ENCODE measurements around the gene VGLL4. TPM values are rescaled to one million over a fixed set of nuclear protein-coding genes. Genes with fewer than 3 reads are reported as not detected.

Gene VGLL4
- total RNA-seq, 2 experiments from 2014 or later: 24.4 to 24.9 TPM

- ChIA-PET POLR2A (no interaction called here), CTCF (interaction anchor here (1.6 to 3.6 kb wide), 2 partner anchors 12 to 247 kb away, joined by 5 to 20 read pairs; no protein-coding TSS in a partner anchor)
- intact Hi-C loops (cut with DNase I, micrococcal nuclease): loop anchor here in 1 of 2 experiments (10.0 kb wide), 3 partner anchors 1073 to 1383 kb away; partner anchors contain the start of gene TATDN2
- H3K4me1 Mint-ChIP-seq: peaks cover 76% of the 10 kb centered on the region
- H3K9me3 Mint-ChIP-seq (ENCODE audit: low read depth): peaks cover 5% of the 10 kb centered on the region
- DNase-seq (no peak), ATAC-seq (no peak)
- H3K27ac Mint-ChIP-seq: no peak overlapping the region
- H3K4me3 Mint-ChIP-seq: no peak overlapping the region
- H3K36me3 Mint-ChIP-seq (ENCODE audit: low read depth): peaks cover 9% of the 10 kb centered on the region
- H3K27me3 Mint-ChIP-seq: no peaks in the 10 kb centered on the region
Observed at GRCh38 chr3:11627612-11628011, 16.1 kb downstream of the VGLL4 start.

GRCh38 chr3:11626084-11626463 is 17.6 kb downstream of the VGLL4 start:
- ATAC-seq (peak; percentile 67), DNase-seq (peak; percentile 44)
- peaks cover 67% of the 10 kb centered on the region for H3K4me1 Mint-ChIP-seq
- CTCF ChIA-PET: interaction anchor here (1.2 to 4.8 kb wide), 6 partner anchors 14 to 388 kb away, joined by 3 to 20 read pairs (median 6); partner anchors contain the start of gene VGLL4
- H3K36me3 Mint-ChIP-seq (ENCODE audit: low read depth): peaks cover 9% of the 10 kb centered on the region
- POLR2A ChIA-PET: interaction anchor here (0.6 to 1.6 kb wide), 8 partner anchors 11 to 388 kb away, joined by 3 to 6 read pairs (median 3); partner anchors contain the start of gene VGLL4
- peaks cover 5% of the 10 kb centered on the region for H3K9me3 Mint-ChIP-seq (ENCODE audit: low read depth)
- H3K4me3 Mint-ChIP-seq: peak overlapping the region; percentile 26
- intact Hi-C loops (cut with DNase I, micrococcal nuclease): loop anchor here (1.0 to 10.0 kb wide), 4 partner anchors 16 to 1381 kb away; partner anchors contain the start of gene TATDN2 (in 1 of the 2)
- H3K27ac Mint-ChIP-seq: peak overlapping the region; percentile 66
- H3K27me3 Mint-ChIP-seq: no peaks in the 10 kb centered on the region

- DNase-seq: no peak
- ATAC-seq: no peak
- Mint-ChIP-seq H3K36me3 (ENCODE audit: low read depth) (peaks cover 9% of the 10 kb centered on the region), H3K27ac (peak overlapping the region; percentile 86), H3K4me3 (peak overlapping the region; percentile 52), H3K27me3 (no peaks in the 10 kb centered on the region), H3K9me3 (ENCODE audit: low read depth) (peaks cover 5% of the 10 kb centered on the region), H3K4me1 (peaks cover 66% of the 10 kb centered on the region)
- intact Hi-C loops (cut with DNase I, micrococcal nuclease): loop anchor here (1.0 to 10.0 kb wide), 5 partner anchors 17 to 1381 kb away; partner anchors contain the start of gene TATDN2 (in 1 of the 2)
- CTCF ChIA-PET: interaction anchor here (0.9 to 4.8 kb wide), 7 partner anchors 14 to 388 kb away, joined by 3 to 20 read pairs (median 5); partner anchors contain the start of gene VGLL4
- POLR2A ChIA-PET: interaction anchor here (0.7 to 1.6 kb wide), 4 partner anchors 16 to 387 kb away, joined by 3 to 6 read pairs (median 3); no protein-coding TSS in a partner anchor
Observed at GRCh38 chr3:11625376-11626083, 18.2 kb downstream of the VGLL4 start.

- Mint-ChIP-seq H3K36me3 (ENCODE audit: low read depth) (peaks cover 9% of the 10 kb centered on the region), H3K4me3 (peak overlapping the region; percentile 52), H3K27me3 (no peaks in the 10 kb centered on the region), H3K9me3 (ENCODE audit: low read depth) (peaks cover 5% of the 10 kb centered on the region), H3K27ac (peak overlapping the region; percentile 86), H3K4me1 (peaks cover 70% of the 10 kb centered on the region)
- POLR2A ChIA-PET: no interaction called here
- intact Hi-C loops (cut with DNase I, micrococcal nuclease): loop anchor here (1.0 to 10.0 kb wide), 7 partner anchors 17 to 1380 kb away; partner anchors contain the start of gene TATDN2 (in 1 of the 2)
- CTCF ChIA-PET: interaction anchor here (0.5 to 4.8 kb wide), 4 partner anchors 15 to 371 kb away, joined by 4 to 20 read pairs (median 9); no protein-coding TSS in a partner anchor
- DNase-seq (peak; percentile 38), ATAC-seq (no peak)
Observed at GRCh38 chr3:11624704-11625375, 18.9 kb downstream of the VGLL4 start.

- H3K4me3 Mint-ChIP-seq: peak overlapping the region; percentile 52
- ChIA-PET CTCF (interaction anchor here (0.5 to 4.8 kb wide), 4 partner anchors 15 to 384 kb away, joined by 3 to 20 read pairs (median 9); no protein-coding TSS in a partner anchor), POLR2A (interaction anchor here (0.6 kb wide), 1 partner anchor 141 kb away, joined by 3 read pairs; no protein-coding TSS in a partner anchor)
- peaks cover 5% of the 10 kb centered on the region for H3K9me3 Mint-ChIP-seq (ENCODE audit: low read depth)
- ATAC-seq (peak; percentile 82), DNase-seq (peak; percentile 87)
- peaks cover 9% of the 10 kb centered on the region for H3K36me3 Mint-ChIP-seq (ENCODE audit: low read depth)
- intact Hi-C loops (cut with DNase I, micrococcal nuclease): loop anchor here (1.0 to 10.0 kb wide), 7 partner anchors 18 to 1379 kb away; partner anchors contain the start of gene TATDN2 (in 1 of the 2)
- no peaks in the 10 kb centered on the region for H3K27me3 Mint-ChIP-seq
- H3K27ac Mint-ChIP-seq: peak overlapping the region; percentile 86
- peaks cover 74% of the 10 kb centered on the region for H3K4me1 Mint-ChIP-seq
Observed at GRCh38 chr3:11624161-11624560, 19.6 kb downstream of the VGLL4 start.

GRCh38 chr3:11622586-11623550 is 20.8 kb downstream of the VGLL4 start:
- ChIA-PET POLR2A (interaction anchor here (0.7 kb wide), 2 partner anchors 7 to 810 kb away, joined by 3 to 7 read pairs; no protein-coding TSS in a partner anchor), CTCF (interaction anchor here (0.6 to 4.8 kb wide), 4 partner anchors 9 to 41 kb away, joined by 3 to 13 read pairs (median 4); no protein-coding TSS in a partner anchor)
- peaks cover 78% of the 10 kb centered on the region for H3K4me1 Mint-ChIP-seq
- H3K36me3 Mint-ChIP-seq (ENCODE audit: low read depth): peaks cover 9% of the 10 kb centered on the region
- intact Hi-C loops (cut with DNase I, micrococcal nuclease): loop anchor here in 1 of 2 experiments (5.0 to 10.0 kb wide), 4 partner anchors 149 to 1378 kb away; partner anchors contain the start of gene TATDN2
- DNase-seq (no peak), ATAC-seq (no peak)
- no peaks in the 10 kb centered on the region for H3K27me3 Mint-ChIP-seq
- no peak overlapping the region for H3K4me3 Mint-ChIP-seq
- peak overlapping the region; percentile 37 for H3K27ac Mint-ChIP-seq
- H3K9me3 Mint-ChIP-seq (ENCODE audit: low read depth): peaks cover 5% of the 10 kb centered on the region

GRCh38 chr3:11621077-11621476 is 22.6 kb downstream of the VGLL4 start:
- H3K27me3 Mint-ChIP-seq: no peaks in the 10 kb centered on the region
- H3K9me3 Mint-ChIP-seq (ENCODE audit: low read depth): peaks cover 5% of the 10 kb centered on the region
- H3K4me3 Mint-ChIP-seq: no peak overlapping the region
- ATAC-seq (no peak), DNase-seq (no peak)
- CTCF ChIA-PET: interaction anchor here (0.6 to 1.5 kb wide), 3 partner anchors 20 to 242 kb away, joined by 3 to 4 read pairs (median 3); no protein-coding TSS in a partner anchor
- no peak overlapping the region for H3K27ac Mint-ChIP-seq
- POLR2A ChIA-PET: no interaction called here
- H3K4me1 Mint-ChIP-seq: peaks cover 70% of the 10 kb centered on the region
- intact Hi-C loops (cut with DNase I, micrococcal nuclease): loop anchor here in 1 of 2 experiments (5.0 to 10.0 kb wide), 4 partner anchors 151 to 1376 kb away; partner anchors contain the start of gene TATDN2
- H3K36me3 Mint-ChIP-seq (ENCODE audit: low read depth): peaks cover 7% of the 10 kb centered on the region

- H3K4me3 Mint-ChIP-seq: no peak overlapping the region
- intact Hi-C loops (cut with DNase I, micrococcal nuclease): loop anchor here in 1 of 2 experiments (5.0 to 10.0 kb wide), 4 partner anchors 152 to 1375 kb away; partner anchors contain the start of gene TATDN2
- H3K36me3 Mint-ChIP-seq (ENCODE audit: low read depth): peaks cover 7% of the 10 kb centered on the region
- H3K9me3 Mint-ChIP-seq (ENCODE audit: low read depth): peaks cover 5% of the 10 kb centered on the region
- ATAC-seq (no peak), DNase-seq (no peak)
- H3K4me1 Mint-ChIP-seq: peaks cover 64% of the 10 kb centered on the region
- no peak overlapping the region for H3K27ac Mint-ChIP-seq
- H3K27me3 Mint-ChIP-seq: no peaks in the 10 kb centered on the region
- POLR2A ChIA-PET: no interaction called here
- CTCF ChIA-PET: interaction anchor here (1.0 to 1.5 kb wide), 2 partner anchors 30 to 241 kb away, joined by 3 to 4 read pairs; no protein-coding TSS in a partner anchor
Observed at GRCh38 chr3:11619946-11620652, 23.6 kb downstream of the VGLL4 start.

GRCh38 chr3:11619461-11619860 is 24.3 kb downstream of the VGLL4 start:
- ChIA-PET POLR2A (no interaction called here), CTCF (interaction anchor here (1.0 kb wide), 2 partner anchors 16 to 31 kb away, joined by 3 read pairs; no protein-coding TSS in a partner anchor)
- Mint-ChIP-seq H3K36me3 (ENCODE audit: low read depth) (peaks cover 7% of the 10 kb centered on the region), H3K27me3 (no peaks in the 10 kb centered on the region), H3K4me1 (peaks cover 59% of the 10 kb centered on the region), H3K27ac (no peak overlapping the region), H3K9me3 (ENCODE audit: low read depth) (peaks cover 5% of the 10 kb centered on the region), H3K4me3 (no peak overlapping the region)
- intact Hi-C loops (cut with DNase I, micrococcal nuclease): no loop called here
- ATAC-seq (no peak), DNase-seq (no peak)
